ENCODE measurements around the gene KCNQ5. TPM values are rescaled to one million over a fixed set of nuclear protein-coding genes. Genes with fewer than 3 reads are reported as not detected.
"Not testable (repeated sequence)": the region's sequence is repeated elsewhere in the genome, so short reads cannot be mapped to it uniquely, and the experiment has no call there.

The KCNQ5 gene
- total RNA-seq, 1 donor from 2014 or later = not detected

DNA sequence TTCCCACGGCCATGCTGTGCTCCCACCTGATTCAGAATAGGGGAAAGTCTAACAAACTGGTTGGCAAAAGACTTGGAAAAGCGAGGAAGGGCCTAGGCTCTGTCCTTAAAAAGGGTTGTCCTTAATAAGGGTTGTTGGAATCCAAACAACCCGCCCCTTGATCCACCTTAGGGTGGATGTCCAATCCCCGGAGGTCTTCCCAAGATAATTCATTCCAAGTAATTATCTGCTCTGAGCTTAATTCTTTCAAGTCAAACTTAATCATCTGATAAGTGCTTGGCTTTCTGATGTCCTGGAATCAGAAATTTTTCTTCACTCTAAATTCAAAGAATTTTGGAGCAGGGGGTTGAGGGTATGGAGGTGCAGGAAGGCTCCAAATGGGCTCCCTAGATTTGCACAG lies 603.5 kb downstream of the KCNQ5 start, which contains the start of gene KHDC1L:
Gene KHDC1L (minus strand): TSS at position 101 of the 400 bp plus-strand sequence. CDS start 88 bp downstream, at position 13.
- H3K4me3 Mint-ChIP-seq = no peak within 1 kb of the TSS
- TF ChIP-seq EZH2 (IDR thresholded peaks at IDR 0.05) = no peak
- no peak for TF ChIP-seq EZH2phosphoT487 (IDR thresholded peaks at IDR 0.05)
- TF ChIP-seq, protein P1, sequence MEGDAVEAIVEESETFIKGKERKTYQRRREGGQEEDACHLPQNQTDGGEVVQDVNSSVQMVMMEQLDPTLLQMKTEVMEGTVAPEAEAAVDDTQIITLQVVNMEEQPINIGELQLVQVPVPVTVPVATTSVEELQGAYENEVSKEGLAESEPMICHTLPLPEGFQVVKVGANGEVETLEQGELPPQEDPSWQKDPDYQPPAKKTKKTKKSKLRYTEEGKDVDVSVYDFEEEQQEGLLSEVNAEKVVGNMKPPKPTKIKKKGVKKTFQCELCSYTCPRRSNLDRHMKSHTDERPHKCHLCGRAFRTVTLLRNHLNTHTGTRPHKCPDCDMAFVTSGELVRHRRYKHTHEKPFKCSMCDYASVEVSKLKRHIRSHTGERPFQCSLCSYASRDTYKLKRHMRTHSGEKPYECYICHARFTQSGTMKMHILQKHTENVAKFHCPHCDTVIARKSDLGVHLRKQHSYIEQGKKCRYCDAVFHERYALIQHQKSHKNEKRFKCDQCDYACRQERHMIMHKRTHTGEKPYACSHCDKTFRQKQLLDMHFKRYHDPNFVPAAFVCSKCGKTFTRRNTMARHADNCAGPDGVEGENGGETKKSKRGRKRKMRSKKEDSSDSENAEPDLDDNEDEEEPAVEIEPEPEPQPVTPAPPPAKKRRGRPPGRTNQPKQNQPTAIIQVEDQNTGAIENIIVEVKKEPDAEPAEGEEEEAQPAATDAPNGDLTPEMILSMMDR (IDR thresholded peaks at IDR 0.05) = no peak
- peaks cover 8% of the 10 kb centered on the region for H3K27me3 Mint-ChIP-seq (ENCODE audit: insufficient read depth, low read depth)

GRCh38 chr6:73227606-73228255 lies 605.9 kb downstream of the KCNQ5 start:
- no peak overlapping the region for H3K4me3 ChIP-seq
- no peaks in the 10 kb centered on the region for H3K4me1 Mint-ChIP-seq
- H3K9me3 ChIP-seq (ENCODE audit: low read depth) = no peaks in the 10 kb centered on the region

More for the DNA sequence above, 603.5 kb downstream of the KCNQ5 start, which contains the start of gene KHDC1L:
- Histone ChIP-seq H4K20me1 (ENCODE audit: low read depth) (no peaks in the 10 kb centered on the region), H3F3A (ENCODE audit: low read depth) (no peaks in the 10 kb centered on the region), H3K4me3 (no peak within 1 kb of the TSS), H3K9me3 (ENCODE audit: low read depth) (no peaks in the 10 kb centered on the region), H3K27ac (no peak within 1 kb of the TSS), H3K9ac (no peak within 1 kb of the TSS), H3K36me3 (no peaks in the 10 kb centered on the region), H3K4me1 (no peaks in the 10 kb centered on the region), H3K79me2 (ENCODE audit: low read depth) (no peaks in the 10 kb centered on the region), H3K27me3 (no peaks in the 10 kb centered on the region), H3K4me2 (no peak within 1 kb of the TSS), H2AFZ (replicated peaks) (no peak within 1 kb of the TSS)
- no peak for DNase-seq (ENCODE audit: low spot score)
- H3K36me3 Mint-ChIP-seq = no peaks in the 10 kb centered on the region
- peaks cover 5% of the 10 kb centered on the region for H3K9me3 Mint-ChIP-seq
- no peak within 1 kb of the TSS for H3K27ac Mint-ChIP-seq
- H3K4me1 Mint-ChIP-seq = no peaks in the 10 kb centered on the region

GRCh38 chr6:73231986-73232391 lies 610.1 kb downstream of the KCNQ5 start:
- H3K4me2 ChIP-seq = no peak overlapping the region
- Mint-ChIP-seq H3K4me3 (no peak overlapping the region), H3K4me1 (no peaks in the 10 kb centered on the region), H3K9me3 (no peaks in the 10 kb centered on the region), H3K27me3 (ENCODE audit: insufficient read depth, low read depth) (peaks cover 3% of the 10 kb centered on the region), H3K27ac (no peak overlapping the region), H3K36me3 (no peaks in the 10 kb centered on the region)
- H3K9ac ChIP-seq = no peak overlapping the region
- no peak overlapping the region for H3K4me3 ChIP-seq
- H3K9me3 ChIP-seq (ENCODE audit: low read depth) = no peaks in the 10 kb centered on the region
- no peak overlapping the region for H2AFZ ChIP-seq (replicated peaks)
- no peaks in the 10 kb centered on the region for H3K27me3 ChIP-seq
- H3K36me3 ChIP-seq = no peaks in the 10 kb centered on the region
- H3K27ac ChIP-seq = no peak overlapping the region
- H4K20me1 ChIP-seq (ENCODE audit: low read depth) = no peaks in the 10 kb centered on the region
- DNase-seq (ENCODE audit: low spot score) = no peak
- H3K4me1 ChIP-seq = no peaks in the 10 kb centered on the region
- H3F3A ChIP-seq (ENCODE audit: low read depth) = no peaks in the 10 kb centered on the region
- TF ChIP-seq EZH2 (IDR thresholded peaks at IDR 0.05) (no peak), EZH2phosphoT487 (IDR thresholded peaks at IDR 0.05) (no peak)
- TF ChIP-seq, protein P1 (IDR thresholded peaks at IDR 0.05) = no peak
- H3K79me2 ChIP-seq (ENCODE audit: low read depth) = no peaks in the 10 kb centered on the region

More at GRCh38 chr6:73227606-73228255, 605.9 kb downstream of the KCNQ5 start:
- Histone ChIP-seq H3K4me2 (no peak overlapping the region), H3K9ac (no peak overlapping the region), H3K36me3 (no peaks in the 10 kb centered on the region), H3K27ac (no peak overlapping the region), H4K20me1 (ENCODE audit: low read depth) (no peaks in the 10 kb centered on the region), H3K4me1 (no peaks in the 10 kb centered on the region), H3F3A (ENCODE audit: low read depth) (no peaks in the 10 kb centered on the region), H2AFZ (replicated peaks) (no peak overlapping the region), H3K27me3 (no peaks in the 10 kb centered on the region), H3K79me2 (ENCODE audit: low read depth) (no peaks in the 10 kb centered on the region)
- no peak overlapping the region for H3K4me3 Mint-ChIP-seq
- no peak for DNase-seq (ENCODE audit: low spot score)
- no peak for TF ChIP-seq EZH2phosphoT487 (IDR thresholded peaks at IDR 0.05)
- no peak for TF ChIP-seq EZH2 (IDR thresholded peaks at IDR 0.05)
- no peak overlapping the region for H3K27ac Mint-ChIP-seq
- H3K9me3 Mint-ChIP-seq = peaks cover 5% of the 10 kb centered on the region
- peaks cover 8% of the 10 kb centered on the region for H3K27me3 Mint-ChIP-seq (ENCODE audit: insufficient read depth, low read depth)
- no peaks in the 10 kb centered on the region for H3K36me3 Mint-ChIP-seq

GRCh38 chr6:73233048-73233447 lies 611.2 kb downstream of the KCNQ5 start:
- Histone ChIP-seq H3K27ac (no peak overlapping the region), H3K9ac (no peak overlapping the region), H3K27me3 (no peaks in the 10 kb centered on the region), H3K4me3 (no peak overlapping the region), H3K9me3 (ENCODE audit: low read depth) (no peaks in the 10 kb centered on the region), H4K20me1 (ENCODE audit: low read depth) (no peaks in the 10 kb centered on the region), H3K79me2 (ENCODE audit: low read depth) (no peaks in the 10 kb centered on the region), H3K4me1 (no peaks in the 10 kb centered on the region), H3F3A (ENCODE audit: low read depth) (no peaks in the 10 kb centered on the region), H3K4me2 (no peak overlapping the region), H2AFZ (replicated peaks) (no peak overlapping the region), H3K36me3 (no peaks in the 10 kb centered on the region)
- no peak overlapping the region for H3K4me3 Mint-ChIP-seq
- H3K36me3 Mint-ChIP-seq = no peaks in the 10 kb centered on the region
- H3K9me3 Mint-ChIP-seq = no peaks in the 10 kb centered on the region
- no peak for DNase-seq (ENCODE audit: low spot score)
- peaks cover 3% of the 10 kb centered on the region for H3K27me3 Mint-ChIP-seq (ENCODE audit: insufficient read depth, low read depth)
- no peaks in the 10 kb centered on the region for H3K4me1 Mint-ChIP-seq
- no peak for TF ChIP-seq EZH2 (IDR thresholded peaks at IDR 0.05)
- TF ChIP-seq, protein P1 (IDR thresholded peaks at IDR 0.05) = no peak
- no peak for TF ChIP-seq EZH2phosphoT487 (IDR thresholded peaks at IDR 0.05)
- H3K27ac Mint-ChIP-seq = no peak overlapping the region

DNA sequence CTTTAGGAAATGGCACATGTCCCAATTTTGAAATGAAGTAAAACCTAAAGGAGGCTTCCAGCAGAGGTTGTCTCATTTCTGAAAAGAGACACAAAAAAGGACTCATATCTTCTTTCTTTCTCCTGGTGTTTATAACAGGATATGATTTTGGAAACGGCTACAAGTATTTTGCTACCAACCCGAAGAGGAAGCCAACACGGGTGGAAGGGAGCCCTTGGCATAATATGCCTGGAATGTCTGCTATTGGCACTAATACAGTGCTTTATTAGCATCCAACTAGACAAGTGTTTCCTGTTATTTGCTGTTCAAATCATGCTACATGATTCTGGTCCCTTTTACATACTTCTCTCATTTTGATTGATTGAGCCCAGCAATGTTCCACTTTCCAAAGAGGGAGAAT lies 612.1 kb downstream of the KCNQ5 start:
- not testable (repeated sequence) for H3K9me3 Mint-ChIP-seq; H3K27ac ChIP-seq; H3K9me3 ChIP-seq (ENCODE audit: low read depth); H3K9ac ChIP-seq; H3F3A ChIP-seq (ENCODE audit: low read depth); H4K20me1 ChIP-seq (ENCODE audit: low read depth); H3K27ac Mint-ChIP-seq; H3K4me3 Mint-ChIP-seq; H3K27me3 Mint-ChIP-seq (ENCODE audit: insufficient read depth, low read depth); H3K4me2 ChIP-seq; DNase-seq (ENCODE audit: low spot score); H2AFZ ChIP-seq (replicated peaks); H3K4me1 Mint-ChIP-seq; H3K36me3 Mint-ChIP-seq; H3K27me3 ChIP-seq; H3K4me3 ChIP-seq; H3K4me1 ChIP-seq; H3K36me3 ChIP-seq; H3K79me2 ChIP-seq (ENCODE audit: low read depth)
